Uterus (tissue), 2 donors: ENCODE results near the gene CTTNBP2.

ENCODE experiments used
- CTCF ChIP-seq, 4 experiments: fragments of 200-600 bp in 2 of 4; fragments of 450-650 bp in 2 of 4; sonication (generic) in 2 of 4; IDR thresholded peaks; one replicate each; pipeline ENCODE4 v1.5.1; 2016 to 2019; ENCODE audit warnings: antibody characterized with exemption in 4 of 4, mild to moderate bottlenecking in 2 of 4, moderate library complexity in 1 of 4
- POLR2A ChIP-seq, 2 donors: fragments of 450-650 bp; IDR thresholded peaks; one replicate each; pipeline ENCODE4 v1.6.1; 2016; ENCODE audit warnings: antibody characterized with exemption in 2 of 2, mild to moderate bottlenecking in 1 of 2, moderate library complexity in 1 of 2

- TF ChIP-seq CTCF (IDR thresholded peaks at IDR 0.05) (no peak), POLR2A (IDR thresholded peaks at IDR 0.05) (no peak)
Observed at GRCh38 chr7:117800841-117801240, 72.4 kb downstream of the CTTNBP2 start.
